Heart left ventricle (tissue), 16 donors: ENCODE measurements around the gene PYGB. TPM values are rescaled to one million over a fixed set of nuclear protein-coding genes. Genes with fewer than 3 reads are reported as not detected.

Experiments
- ATAC-seq, 4 donors: fragments of 200-7000 bp; cut with Tn5 transposase; one replicate each; pipeline ENCODE4 v1.9.1; 2020 to 2022; ENCODE audit warnings: moderate library complexity in 4 of 4, mild to moderate bottlenecking in 3 of 4, moderate number of reproducible peaks in 1 of 4
- DNase-seq, 5 donors: peaks; one replicate each; pipeline ENCODE4 v3.0.0-alpha.2; 2020
- H3K27ac ChIP-seq, 12 donors: fragments of 200-600 bp; sonication (generic) in 4 of 12; one replicate each; pipeline versions ENCODE4 v1.5.0 to v1.8.0; 2016 to 2022; ENCODE audit warnings: mild to moderate bottlenecking in 2 of 12
- H3K27me3 ChIP-seq, 9 donors: fragments of 200-600 bp; sonication (generic) in 2 of 9; one replicate each; pipeline versions ENCODE4 v1.5.1 to v1.8.0; 2016 to 2022; ENCODE audit warnings: mild to moderate bottlenecking in 3 of 9
- H3K36me3 ChIP-seq, 9 donors: fragments of 200-600 bp; sonication (generic) in 2 of 9; one replicate each; pipeline versions ENCODE4 v1.5.0 to v1.8.0; 2018 to 2022; ENCODE audit warnings: mild to moderate bottlenecking in 2 of 9
- H3K4me1 ChIP-seq, 12 donors: fragments of 200-600 bp; sonication (generic) in 4 of 12; one replicate each; pipeline versions ENCODE4 v1.5.0 to v1.8.0; 2016 to 2022; ENCODE audit warnings: mild to moderate bottlenecking in 3 of 12
- H3K4me3 ChIP-seq, 12 donors: fragments of 200-600 bp; sonication (generic) in 4 of 12; one replicate each; pipeline versions ENCODE4 v1.5.0 to v1.8.0; 2017 to 2022; ENCODE audit warnings: mild to moderate bottlenecking in 9 of 12, moderate library complexity in 4 of 12
- H3K9me3 ChIP-seq, 12 donors: fragments of 200-600 bp; sonication (generic) in 4 of 12; one replicate each; pipeline versions ENCODE4 v1.5.0 to v1.8.0; 2016 to 2022; ENCODE audit warnings: mild to moderate bottlenecking in 1 of 12
- POLR2A ChIP-seq, 2 donors: fragments of 450-650 bp; IDR thresholded peaks; one replicate each; pipeline ENCODE4 v1.6.1; 2017; ENCODE audit warnings: antibody characterized with exemption in 2 of 2, mild to moderate bottlenecking in 2 of 2, moderate library complexity in 2 of 2
- WGBS, 4 donors: extraction: QIAGEN DNeasy Blood & Tissue Kit in 2 of 4; methylation state at CpG; one replicate each; pipeline versions ENCODE4 v1.1.5 to v1.1.7; 2013 to 2018; 5-methylcytosine and 5-hydroxymethylcytosine counted together
- intact Hi-C, 10 donors: fragments of 100-400 bp; cut with DNase I; formaldehyde crosslinking; loops; one replicate each; pipeline versions ENCODE4 v1.11.1 to v1.14.2; 2022
- polyA plus RNA-seq, 2 donors: library from polyadenylated mRNA; stranded (reverse); fragments of 200-250 nt; gene quantifications; one replicate each; pipeline ENCODE4 v1.2.3, GENCODE V29; 2013
- total RNA-seq, 9 donors: library from RNA; depleted of rRNA in 2 of 9; stranded (reverse); fragments of >200 nt in 2 of 9; fragmentation: NEBNext Ultra II Directional in 3 of 9; extraction: Animal tissue kit (Norgen Biotek cat#: 25700) in 3 of 9; gene quantifications; one replicate each; pipeline versions ENCODE4 v1.1.0 to v1.2.4, GENCODE V29; 2016 to 2023
- TF ChIP-seq, protein P1 (sequence below), 12 donors: fragments of 200-600 bp; sonication (generic) in 4 of 12; IDR thresholded peaks; one replicate each; pipeline versions ENCODE4 v1.5.0 to v1.8.0; 2018 to 2022; ENCODE audit warnings: antibody characterized with exemption in 12 of 12, mild to moderate bottlenecking in 5 of 12
- donor health status: ischemic (EF 13 %, LVEDD 7.1; RV severe dilation, severe dysfunction).
- donor health status: healthy with polysubstance abuse.
- donor health status: DM: no; HTN: yes; CAD: no.
- donor health status: DM: no; HTN: no; CAD: no.
- donor health status: ischemic (EF 25% LVEDD 6.9; RV normal size, moderate dysfunction).
- donor health status: ischemic (EF 25% LVEDD 5.7; RV mildly dilated, moderate dysfunction).
- donor health status: healthy.
- donor health status: DM: yes; HTN: yes; CAD: no.
- donor health status: ischemic (EF 35%, LVEDD 5.7; RV mildly dilated, moderate dysfunction).
- donor health status: nonischemic (EF 11% LVEDD 7.7; RV severe dilation, severe dysfunction).
- donor health status: DM: yes; HTN: yes; CAD: no.
- donor health status: PGD.
- donor health status: ischemic (EF 29% LVEDD 5.4; RV normal size, mild dysfunction).
- donor health status: nonischemic (EF 23%, LVEDD 6.1; RV moderate dilation, normal function).

Gene PYGB
- total and polyA plus RNA-seq, 11 donors: 144 to 450 (median 232) TPM

DNA sequence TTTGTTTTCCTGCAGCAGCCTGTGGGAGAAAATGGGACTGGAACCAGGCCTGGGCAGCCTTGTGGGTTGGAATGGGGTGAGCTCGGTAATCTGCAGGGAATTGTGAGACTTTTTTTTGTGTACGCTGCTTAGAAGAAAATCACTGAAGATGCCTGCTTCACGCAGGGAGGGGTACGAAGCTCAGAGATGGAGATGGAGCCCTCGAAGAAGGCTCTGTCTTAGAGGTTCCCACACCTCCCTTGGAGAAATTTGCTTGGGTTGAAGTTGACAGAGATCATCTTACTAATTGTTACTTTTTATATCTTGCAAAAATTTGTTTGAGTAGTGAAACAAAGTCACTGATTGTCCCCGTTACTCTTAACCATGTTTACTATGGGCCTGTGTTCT, 894 bp downstream of the PYGB start:
- intact Hi-C loops: loop anchor here (1.0 to 10.0 kb wide), 12 partner anchors 22 to 256 kb away; partner anchors contain the start of genes ENTPD6 (in 6 of the 10), APMAP (in 2 of the 10) and VSX1 (in 1 of the 10)
- peaks cover 0 to 1% (median 0%) of the 10 kb centered on the region in 12 donors for H3K9me3 ChIP-seq
- no peak for DNase-seq
- H3K4me3 ChIP-seq: peak overlapping the region; percentile 72 to 99 (median 92)
- no peak for TF ChIP-seq POLR2A (IDR thresholded peaks at IDR 0.05)
- TF ChIP-seq, protein P1, sequence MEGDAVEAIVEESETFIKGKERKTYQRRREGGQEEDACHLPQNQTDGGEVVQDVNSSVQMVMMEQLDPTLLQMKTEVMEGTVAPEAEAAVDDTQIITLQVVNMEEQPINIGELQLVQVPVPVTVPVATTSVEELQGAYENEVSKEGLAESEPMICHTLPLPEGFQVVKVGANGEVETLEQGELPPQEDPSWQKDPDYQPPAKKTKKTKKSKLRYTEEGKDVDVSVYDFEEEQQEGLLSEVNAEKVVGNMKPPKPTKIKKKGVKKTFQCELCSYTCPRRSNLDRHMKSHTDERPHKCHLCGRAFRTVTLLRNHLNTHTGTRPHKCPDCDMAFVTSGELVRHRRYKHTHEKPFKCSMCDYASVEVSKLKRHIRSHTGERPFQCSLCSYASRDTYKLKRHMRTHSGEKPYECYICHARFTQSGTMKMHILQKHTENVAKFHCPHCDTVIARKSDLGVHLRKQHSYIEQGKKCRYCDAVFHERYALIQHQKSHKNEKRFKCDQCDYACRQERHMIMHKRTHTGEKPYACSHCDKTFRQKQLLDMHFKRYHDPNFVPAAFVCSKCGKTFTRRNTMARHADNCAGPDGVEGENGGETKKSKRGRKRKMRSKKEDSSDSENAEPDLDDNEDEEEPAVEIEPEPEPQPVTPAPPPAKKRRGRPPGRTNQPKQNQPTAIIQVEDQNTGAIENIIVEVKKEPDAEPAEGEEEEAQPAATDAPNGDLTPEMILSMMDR (IDR thresholded peaks at IDR 0.05): no peak
- H3K27ac ChIP-seq: peak overlapping the region; percentile 86 to 99 (median 96)
- peaks cover 0 to 67% (median 37%) of the 10 kb centered on the region in 12 donors for H3K4me1 ChIP-seq
- ATAC-seq: no peak
- H3K27me3 ChIP-seq: no peaks in the 10 kb centered on the region
- H3K36me3 ChIP-seq: peaks cover 0 to 7% (median 0%) of the 10 kb centered on the region in 9 donors
- WGBS, 4 donors: 4 to 9% (median 7%) methylated on average over 6 of the region's 6 CpGs

DNA sequence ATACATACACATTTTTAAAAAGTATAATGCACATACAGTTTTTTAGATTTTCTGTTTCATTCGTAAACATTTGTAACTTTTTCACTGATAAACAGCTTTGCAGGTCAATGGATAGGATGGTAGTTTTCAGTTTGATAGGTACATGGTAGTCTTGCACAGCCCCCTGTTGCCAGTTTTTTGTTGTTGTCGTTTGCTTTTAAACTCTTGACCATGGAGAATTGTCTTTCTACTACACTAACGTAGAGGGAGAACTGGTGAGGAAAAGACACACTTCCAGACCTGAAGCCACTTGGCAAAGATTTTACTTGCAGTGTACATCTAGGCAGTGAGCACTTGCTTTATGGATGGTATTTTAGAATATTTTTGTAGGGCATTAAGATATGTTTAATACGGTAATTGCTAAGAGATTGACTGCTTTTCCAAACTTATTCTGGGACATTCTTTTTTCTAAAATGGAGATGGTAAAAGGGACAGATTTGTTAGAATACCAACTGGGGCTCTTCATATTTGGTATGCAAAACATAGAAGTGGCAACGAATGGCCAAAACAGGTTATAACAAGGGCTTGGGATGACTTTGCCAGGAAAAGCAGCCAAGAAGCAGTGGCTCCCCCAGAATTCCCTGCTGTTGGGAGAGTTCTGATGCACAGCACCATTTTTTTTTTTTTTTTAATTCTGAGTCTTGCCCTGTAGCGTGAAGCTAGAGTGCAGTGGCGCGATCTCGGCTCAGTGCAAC, 1.5 kb downstream of the PYGB start:
- DNase-seq: peak in 1 of 5 donors; percentile 58
- peaks cover 0 to 73% (median 40%) of the 10 kb centered on the region in 12 donors for H3K4me1 ChIP-seq

GRCh38 chr20:25250508-25250907, 2.6 kb downstream of the PYGB start:
- WGBS, 4 donors: 47 to 60% (median 51%) methylated on average over 3 of the region's 3 CpGs
- no peaks in the 10 kb centered on the region for H3K9me3 ChIP-seq
- H3K36me3 ChIP-seq: peaks cover 0 to 10% (median 0%) of the 10 kb centered on the region in 9 donors
- H3K27ac ChIP-seq: peak overlapping the region; percentile 40 to 99 (median 96)
- no peaks in the 10 kb centered on the region for H3K27me3 ChIP-seq
- ATAC-seq: no peak
- peaks cover 0 to 82% (median 46%) of the 10 kb centered on the region in 12 donors for H3K4me1 ChIP-seq
- no peak for TF ChIP-seq POLR2A (IDR thresholded peaks at IDR 0.05)
- TF ChIP-seq, protein P1 (IDR thresholded peaks at IDR 0.05): no peak
- intact Hi-C loops: loop anchor here in 2 of 10 donors (5.0 kb wide), 2 partner anchors 42 to 253 kb away; no protein-coding TSS in a partner anchor
- H3K4me3 ChIP-seq: peak overlapping the region; percentile 12 to 99 (median 92)
- no peak for DNase-seq

More for the DNA sequence above, 1.5 kb downstream of the PYGB start:
- intact Hi-C loops: loop anchor here (2.0 to 10.0 kb wide), 11 partner anchors 23 to 257 kb away; partner anchors contain the start of genes ENTPD6 (in 6 of the 10), APMAP (in 2 of the 10) and VSX1 (in 1 of the 10)
- no peaks in the 10 kb centered on the region for H3K9me3 ChIP-seq
- peak overlapping the region; percentile 86 to 99 (median 96) for H3K27ac ChIP-seq
- TF ChIP-seq POLR2A (IDR thresholded peaks at IDR 0.05): no peak
- TF ChIP-seq, protein P1 (IDR thresholded peaks at IDR 0.05): peak in 2 of 12 donors; percentile 7 to 8
- peak in 2 of 4 donors; percentile 16 to 41 for ATAC-seq
- peaks cover 0 to 8% (median 0%) of the 10 kb centered on the region in 9 donors for H3K36me3 ChIP-seq
- H3K4me3 ChIP-seq: peak overlapping the region; percentile 72 to 99 (median 92)
- H3K27me3 ChIP-seq: no peaks in the 10 kb centered on the region
- WGBS, 4 donors: 38 to 44% (median 44%) methylated on average over 9 of the region's 9 CpGs

DNA sequence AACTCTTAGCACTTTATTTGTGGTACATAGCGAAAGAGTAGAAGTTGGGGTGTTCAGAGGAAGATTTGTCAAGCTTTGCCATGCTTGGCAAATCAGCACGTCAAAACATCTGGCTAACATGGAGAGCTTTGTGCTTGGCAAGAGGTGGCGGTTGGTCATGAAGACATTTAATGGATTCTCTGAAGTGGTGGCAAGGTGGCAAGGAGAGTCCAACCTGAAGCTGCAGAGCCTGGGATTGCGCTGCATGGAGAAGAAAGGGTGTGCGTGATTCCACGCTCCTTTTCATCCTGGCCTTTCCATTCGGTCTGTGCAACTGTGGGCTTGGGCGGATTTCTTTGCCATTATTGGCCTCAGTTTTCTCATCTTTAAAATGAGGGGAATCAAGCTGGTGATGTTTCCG, 3.1 kb downstream of the PYGB start:
- H3K4me3 ChIP-seq: peak overlapping the region in 10 of 12 donors; percentile 72 to 99 (median 92)
- H3K4me1 ChIP-seq: peaks cover 0 to 85% (median 50%) of the 10 kb centered on the region in 12 donors
- no peaks in the 10 kb centered on the region for H3K27me3 ChIP-seq
- no peaks in the 10 kb centered on the region for H3K9me3 ChIP-seq
- WGBS, 4 donors: 55 to 72% (median 65%) methylated on average over 9 of the region's 9 CpGs
- no peak for TF ChIP-seq POLR2A (IDR thresholded peaks at IDR 0.05)
- TF ChIP-seq, protein P1 (IDR thresholded peaks at IDR 0.05): no peak
- no peak for ATAC-seq
- peak overlapping the region in 11 of 12 donors; percentile 6 to 99 (median 96) for H3K27ac ChIP-seq
- H3K36me3 ChIP-seq: peaks cover 0 to 10% (median 0%) of the 10 kb centered on the region in 9 donors
- intact Hi-C loops: loop anchor here in 2 of 10 donors (5.0 kb wide), 2 partner anchors 41 to 254 kb away; no protein-coding TSS in a partner anchor
- no peak for DNase-seq
